PC-9 (cell line): ENCODE measurements around the gene IFRD2. TPM values are rescaled to one million over a fixed set of nuclear protein-coding genes. Genes with fewer than 3 reads are reported as not detected.

Experiments used
- BruUV-seq: library from RNA; stranded (reverse); fragments of 400-500 nt; replicated peaks from 2 replicates; lab custom pipeline; 2021; lab: Mats Ljungman, UMichigan
- CTCF ChIA-PET: fragments of 300-600 bp; sonication (Branson Sonifier 250); formaldehyde crosslinking; loops from one replicate; lab custom pipeline; 2022; ENCODE audit warnings: antibody characterized with exemption; lab: Charles Lee
- POLR2A ChIA-PET: fragments of 300-600 bp; sonication (Branson Sonifier 250); formaldehyde crosslinking; loops from one replicate; lab custom pipeline; 2022; ENCODE audit warnings: antibody characterized with exemption; ENCODE audit not compliant: unreplicated experiment; lab: Charles Lee
- DNase-seq, 2 experiments: peaks; one replicate each; pipeline versions ENCODE4 v3.0.0 to v3.0.0-alpha.2; 2015 to 2022; ENCODE audit warnings: mixed read lengths in 1 of 2
- H2AFZ ChIP-seq: fragments of 200-600 bp; sonication (generic); 2 replicates; pipeline ENCODE4 v1.8.1; 2017; ENCODE audit warnings: antibody characterized with exemption
- H3F3A ChIP-seq: fragments of 200-600 bp; sonication (generic); 2 replicates; pipeline ENCODE4 v1.8.1; 2017; ENCODE audit warnings: antibody characterized with exemption, mild to moderate bottlenecking, low read depth; ENCODE audit not compliant: insufficient read depth
- H3K27ac ChIP-seq: fragments of 200-600 bp; sonication (generic); 2 replicates; pipeline ENCODE4 v1.6.1; 2016; ENCODE audit warnings: mixed run types
- H3K27me3 ChIP-seq: fragments of 200-600 bp; sonication (generic); 2 replicates; pipeline ENCODE4 v1.6.1; 2016; ENCODE audit warnings: low read depth, mixed run types; ENCODE audit not compliant: insufficient read depth
- H3K36me3 ChIP-seq: fragments of 200-600 bp; sonication (generic); 2 replicates; pipeline ENCODE4 v1.6.1; 2016; ENCODE audit warnings: low read depth, mixed run types
- H3K4me1 ChIP-seq: fragments of 200-600 bp; sonication (generic); replicated peaks from 2 replicates; pipeline ENCODE4 v1.6.1; 2016; ENCODE audit warnings: mixed run types; ENCODE audit not compliant: insufficient read depth
- H3K4me2 ChIP-seq: fragments of 200-600 bp; sonication (generic); 2 replicates; pipeline ENCODE4 v1.6.1; 2017; ENCODE audit warnings: mixed run types
- H3K4me3 ChIP-seq: fragments of 200-600 bp; sonication (generic); 2 replicates; pipeline ENCODE4 v1.6.1; 2016; ENCODE audit warnings: mixed run types
- H3K79me2 ChIP-seq: fragments of 200-600 bp; sonication (generic); 2 replicates; pipeline ENCODE4 v1.6.1; 2017; ENCODE audit warnings: low read depth, mixed run types
- H3K9me2 ChIP-seq: fragments of 200-600 bp; sonication (generic); 2 replicates; pipeline ENCODE4 v1.8.1; 2017; ENCODE audit warnings: mild to moderate bottlenecking; ENCODE audit not compliant: insufficient read depth
- H3K9me3 ChIP-seq: fragments of 200-600 bp; sonication (generic); 2 replicates; pipeline ENCODE4 v1.8.1; 2016; ENCODE audit warnings: low read depth; ENCODE audit not compliant: insufficient read depth
- H4K20me1 ChIP-seq: fragments of 200-600 bp; sonication (generic); 2 replicates; pipeline ENCODE4 v1.8.1; 2017; ENCODE audit not compliant: insufficient read depth
- CTCF ChIP-seq: fragments of 200-600 bp; sonication (generic); conservative IDR thresholded peaks from 2 replicates; pipeline ENCODE4 v1.6.1; 2017; ENCODE audit warnings: mixed run types, antibody characterized with exemption, mild to moderate bottlenecking, moderate library complexity
- EZH2 ChIP-seq: fragments of 200-600 bp; sonication (generic); IDR thresholded peaks from 2 replicates; pipeline ENCODE4 v1.8.0; 2017; ENCODE audit warnings: antibody characterized with exemption, low read depth
- intact Hi-C: fragments of 100-400 bp; cut with micrococcal nuclease; formaldehyde crosslinking; loops from one replicate; pipeline ENCODE4 v1.10.0; 2022; ENCODE audit not compliant: unreplicated experiment
- total RNA-seq: library from RNA; stranded (reverse); gene quantifications from 2 replicates; pipeline ENCODE4 v1.2.3, GENCODE V29; 2021

Gene IFRD2
- total RNA-seq, 1 experiment from 2014 or later, result 93.1 TPM

- H3F3A ChIP-seq, result peaks cover 9% of the 10 kb centered on the region; the same call in 1 of the 2 replicates
- no peak overlapping the region for H3K4me2 ChIP-seq
- no peak overlapping the region for H3K27ac ChIP-seq
- CTCF ChIA-PET, result interaction anchor here (0.5 kb wide), 1 partner anchor 24 kb away, joined by 12 read pairs; no protein-coding TSS in a partner anchor
- TF ChIP-seq EZH2, result no peak
- no peak for TF ChIP-seq CTCF
- intact Hi-C loops, result no loop called here
- no peaks in the 10 kb centered on the region for H4K20me1 ChIP-seq
- H3K4me3 ChIP-seq, result no peak overlapping the region
- no peak overlapping the region for H2AFZ ChIP-seq
- H3K9me3 ChIP-seq, result peaks cover 9% of the 10 kb centered on the region
- H3K27me3 ChIP-seq, result no peaks in the 10 kb centered on the region
- no peaks in the 10 kb centered on the region for H3K9me2 ChIP-seq
- peaks cover 13% of the 10 kb centered on the region for H3K4me1 ChIP-seq
- BruUV-seq, result no TSS peak
- POLR2A ChIA-PET, result interaction anchor here (0.6 kb wide), 1 partner anchor 148 kb away, joined by 9 read pairs; no protein-coding TSS in a partner anchor
- H3K79me2 ChIP-seq, result no peaks in the 10 kb centered on the region
- H3K36me3 ChIP-seq, result no peaks in the 10 kb centered on the region
- DNase-seq, result no peak
These were observed 12.4 kb upstream of the IFRD2 start for GRCh38 chr3:50304601-50305000.

GRCh38 chr3:50303013-50303815 lies 11.0 kb upstream of the IFRD2 start, which contains the start of gene HYAL1:
HYAL1 (minus strand) TSS chr3:50303574; CDS start chr3:50302956, 618 bp downstream.
- H3K4me3 ChIP-seq, result no peak within 1 kb of the TSS
- no peaks in the 10 kb centered on the region for H3K9me2 ChIP-seq
- no peaks in the 10 kb centered on the region for H4K20me1 ChIP-seq
- ChIA-PET CTCF (interaction anchor here (0.6 to 1.1 kb wide), 4 partner anchors 13 to 246 kb away, joined by 3 to 4 read pairs (median 4); no protein-coding TSS in a partner anchor), POLR2A (interaction anchor here (0.6 to 0.8 kb wide), 4 partner anchors 14 to 136 kb away, joined by 3 to 7 read pairs (median 3); no protein-coding TSS in a partner anchor)
- 0 out of 2 replicates have a peak, but pooled peaks cover 7% of the 10 kb centered on the region for H3K79me2 ChIP-seq
- intact Hi-C loops, result no loop called here
- no TSS peak for BruUV-seq
- H3K4me1 ChIP-seq, result peaks cover 18% of the 10 kb centered on the region
- peaks cover 4% of the 10 kb centered on the region; the same call in 1 of the 2 replicates for H3K9me3 ChIP-seq
- H3K36me3 ChIP-seq, result no peaks in the 10 kb centered on the region
- H3K27ac ChIP-seq, result no peak within 1 kb of the TSS
- DNase-seq, result peak in 1 of 2 experiments; percentile 37
- TF ChIP-seq EZH2 (no peak), CTCF (no peak)
- H3F3A ChIP-seq, result peaks cover 9% of the 10 kb centered on the region; the same call in 1 of the 2 replicates
- no peak within 1 kb of the TSS for H2AFZ ChIP-seq
- no peak within 1 kb of the TSS for H3K4me2 ChIP-seq
- no peaks in the 10 kb centered on the region for H3K27me3 ChIP-seq

- 0 out of 2 replicates have a peak, but pooled peaks cover 10% of the 10 kb centered on the region for H3K79me2 ChIP-seq
- CTCF ChIA-PET, result interaction anchor here (0.6 kb wide), 1 partner anchor 246 kb away, joined by 4 read pairs; no protein-coding TSS in a partner anchor
- intact Hi-C loops, result no loop called here
- no peaks in the 10 kb centered on the region for H3K9me3 ChIP-seq
- no peaks in the 10 kb centered on the region for H3K36me3 ChIP-seq
- H3K27me3 ChIP-seq, result no peaks in the 10 kb centered on the region
- no peak overlapping the region for H3K4me3 ChIP-seq
- H3K4me2 ChIP-seq, result no peak overlapping the region
- peaks cover 20% of the 10 kb centered on the region for H3K4me1 ChIP-seq
- H3K9me2 ChIP-seq, result no peaks in the 10 kb centered on the region
- H3F3A ChIP-seq, result peaks cover 9% of the 10 kb centered on the region; the same call in 1 of the 2 replicates
- TF ChIP-seq CTCF (no peak), EZH2 (no peak)
- no peaks in the 10 kb centered on the region for H4K20me1 ChIP-seq
- POLR2A ChIA-PET, result interaction anchor here (0.7 to 0.8 kb wide), 2 partner anchors 15 to 135 kb away, joined by 3 to 7 read pairs; no protein-coding TSS in a partner anchor
- no TSS peak for BruUV-seq
- no peak overlapping the region for H3K27ac ChIP-seq
- H2AFZ ChIP-seq, result no peak overlapping the region
- no peak for DNase-seq
These were observed 10.1 kb upstream of the IFRD2 start for GRCh38 chr3:50302095-50303012.
